ENCODE data around the gene ASCL1.

ASCL1 gene

DNA sequence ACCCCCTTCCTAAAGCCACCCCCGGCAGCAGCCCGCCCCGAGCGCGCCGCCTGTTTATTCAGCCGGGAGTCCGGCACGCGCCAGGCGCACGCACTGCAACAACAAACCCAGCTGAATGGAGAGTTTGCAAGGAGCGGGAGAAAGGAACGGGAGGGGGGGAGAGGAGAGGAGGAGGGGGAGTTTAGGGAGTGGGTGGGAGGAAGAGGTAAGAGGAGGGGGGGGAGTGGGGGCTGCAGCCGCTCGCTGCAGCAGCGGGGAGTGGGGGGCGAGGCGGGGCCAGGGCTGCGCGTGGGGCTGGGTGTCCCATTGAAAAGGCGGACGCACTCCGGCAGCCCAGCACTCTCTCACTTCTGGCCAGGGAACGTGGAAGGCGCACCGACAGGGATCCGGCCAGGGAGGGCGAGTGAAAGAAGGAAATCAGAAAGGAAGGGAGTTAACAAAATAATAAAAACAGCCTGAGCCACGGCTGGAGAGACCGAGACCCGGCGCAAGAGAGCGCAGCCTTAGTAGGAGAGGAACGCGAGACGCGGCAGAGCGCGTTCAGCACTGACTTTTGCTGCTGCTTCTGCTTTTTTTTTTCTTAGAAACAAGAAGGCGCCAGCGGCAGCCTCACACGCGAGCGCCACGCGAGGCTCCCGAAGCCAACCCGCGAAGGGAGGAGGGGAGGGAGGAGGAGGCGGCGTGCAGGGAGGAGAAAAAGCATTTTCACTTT, at the start of gene ASCL1:
TSS of gene ASCL1 (plus strand) at position 336 of the 712 bp plus-strand sequence. CDS start 571 bp downstream, outside the sequence.
- DNase-seq = peak in 1 of 2 experiments; percentile 30

DNA sequence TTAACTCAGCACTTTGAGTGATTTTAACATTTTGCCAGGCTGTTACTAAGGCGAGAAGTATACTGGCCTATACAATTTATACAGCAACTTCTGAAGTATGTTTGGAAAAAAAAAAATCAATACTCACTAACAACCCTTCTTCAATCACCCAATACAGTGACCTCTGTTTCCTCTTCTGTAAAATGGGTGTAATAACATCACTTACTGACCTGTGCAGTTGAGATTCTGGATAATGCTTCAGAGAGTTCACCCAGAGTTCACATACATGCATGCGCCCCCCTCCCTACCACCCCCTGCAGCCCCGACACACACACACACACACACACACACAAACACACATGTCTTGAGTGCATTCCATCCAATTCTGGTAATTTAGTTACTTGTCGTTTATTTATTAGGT, 49.6 kb upstream of the ASCL1 start:
- no peak for DNase-seq

DNA sequence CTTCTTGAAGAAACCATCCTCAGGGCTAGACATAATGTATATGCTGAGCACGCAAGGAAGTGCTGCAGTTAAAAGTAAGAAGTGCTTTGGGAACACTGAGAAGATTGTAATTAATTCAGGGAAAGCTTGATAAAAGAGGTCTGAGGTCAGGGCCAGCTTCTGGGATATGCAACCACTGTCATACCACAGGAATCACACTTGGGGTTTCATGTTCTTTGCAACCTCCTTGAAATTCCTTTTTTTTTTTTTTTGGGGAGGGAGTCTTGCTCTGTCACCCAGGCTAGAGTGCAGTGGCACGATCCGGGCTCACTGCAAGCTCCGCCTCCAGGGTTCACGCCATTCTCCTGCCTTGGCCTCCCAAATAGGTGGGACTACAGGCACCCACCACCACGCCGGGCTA, 47.3 kb upstream of the ASCL1 start:
- no peak for DNase-seq

DNA sequence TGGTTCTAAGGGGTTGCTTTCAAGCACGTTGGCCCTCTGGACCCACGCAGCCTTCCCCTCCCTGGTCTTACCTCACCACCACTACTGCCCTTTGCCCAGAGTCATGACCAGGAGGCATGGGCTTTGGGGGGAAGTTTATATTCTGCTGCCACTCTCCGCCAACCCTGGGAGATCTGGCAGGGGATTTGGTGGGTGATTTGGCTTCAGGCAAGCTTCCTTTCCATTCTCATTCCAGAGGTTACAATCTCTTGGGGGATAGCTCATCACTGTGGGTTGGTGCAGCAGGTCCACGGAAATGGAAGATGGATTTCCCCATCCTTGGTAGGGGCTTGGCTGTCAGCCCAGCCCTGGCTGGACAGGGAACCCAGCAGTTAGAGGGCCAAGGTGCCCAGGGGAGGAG, 46.7 kb upstream of the ASCL1 start:
- DNase-seq = no peak

DNA sequence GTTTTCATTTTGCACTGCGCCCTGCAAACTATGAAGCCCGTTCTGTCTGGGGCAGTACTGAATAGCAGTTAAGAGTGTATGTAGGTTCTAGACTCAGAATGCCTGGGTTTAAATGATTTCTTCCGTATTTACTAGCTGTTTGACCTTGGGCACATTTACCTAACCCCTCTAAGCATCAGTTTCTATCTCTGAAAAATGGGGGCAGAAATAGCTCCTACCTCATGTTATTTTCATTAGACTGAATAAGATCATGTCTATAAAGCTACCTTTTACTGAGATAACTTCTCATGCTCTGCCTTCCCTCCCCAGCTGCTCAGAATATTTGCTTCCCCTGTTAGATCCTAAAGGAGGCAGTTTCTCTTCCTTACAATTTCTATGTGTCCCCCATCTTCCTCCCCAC, 46.2 kb upstream of the ASCL1 start:
- no peak for DNase-seq

DNA sequence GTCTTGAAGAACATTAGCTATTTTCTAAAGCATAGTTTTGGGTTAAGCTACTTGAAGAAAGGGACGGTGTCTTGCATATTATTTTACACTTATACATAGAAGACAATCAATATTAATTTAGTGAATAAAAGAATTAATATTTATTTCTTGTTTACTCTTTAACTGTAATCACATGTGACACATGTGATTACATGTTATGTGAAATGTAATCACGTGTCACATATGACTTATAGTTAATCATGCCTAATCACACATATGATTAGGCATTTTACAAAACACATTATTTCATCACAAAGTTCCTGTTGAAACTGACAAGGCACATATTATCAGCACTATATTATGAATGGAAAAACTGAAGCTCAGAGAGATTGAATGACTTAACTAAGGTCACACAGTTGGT, 45.2 kb upstream of the ASCL1 start:
- no peak for DNase-seq

DNA sequence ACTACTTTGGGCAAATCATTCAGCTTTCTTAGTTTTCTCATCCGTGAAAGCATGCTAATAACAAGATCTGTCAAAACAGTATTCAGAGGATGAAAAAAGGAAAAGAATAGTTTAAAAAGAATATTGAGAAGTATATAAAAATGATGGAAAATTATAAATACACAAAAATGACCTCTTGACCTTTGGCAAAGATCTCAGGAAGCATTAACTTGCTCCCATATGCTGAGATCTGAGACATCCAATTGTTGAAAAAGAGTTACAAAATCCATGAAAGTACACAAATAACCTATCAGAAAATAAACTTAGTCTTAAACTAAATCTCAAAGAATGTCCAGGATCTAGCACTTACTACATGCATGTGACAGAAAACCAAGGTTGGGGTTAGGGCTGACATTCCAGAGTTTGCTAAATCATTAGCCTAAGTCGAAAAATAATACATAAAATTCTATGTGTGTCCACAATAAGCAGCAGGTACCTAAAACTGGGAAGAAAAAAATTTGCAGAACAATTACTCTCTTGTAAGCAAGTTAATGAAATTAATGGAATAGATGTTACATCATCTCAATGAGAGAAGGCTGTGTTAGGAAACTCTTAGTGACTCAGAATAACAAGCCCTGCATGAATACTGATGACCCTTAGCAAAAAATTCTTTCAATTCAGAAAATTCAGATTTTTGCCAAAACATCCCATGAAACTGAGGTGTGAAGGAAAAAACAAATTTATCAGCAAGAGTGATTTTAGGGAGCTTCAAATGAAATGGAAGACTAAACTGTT, 43.8 kb upstream of the ASCL1 start:
- DNase-seq = no peak

DNA sequence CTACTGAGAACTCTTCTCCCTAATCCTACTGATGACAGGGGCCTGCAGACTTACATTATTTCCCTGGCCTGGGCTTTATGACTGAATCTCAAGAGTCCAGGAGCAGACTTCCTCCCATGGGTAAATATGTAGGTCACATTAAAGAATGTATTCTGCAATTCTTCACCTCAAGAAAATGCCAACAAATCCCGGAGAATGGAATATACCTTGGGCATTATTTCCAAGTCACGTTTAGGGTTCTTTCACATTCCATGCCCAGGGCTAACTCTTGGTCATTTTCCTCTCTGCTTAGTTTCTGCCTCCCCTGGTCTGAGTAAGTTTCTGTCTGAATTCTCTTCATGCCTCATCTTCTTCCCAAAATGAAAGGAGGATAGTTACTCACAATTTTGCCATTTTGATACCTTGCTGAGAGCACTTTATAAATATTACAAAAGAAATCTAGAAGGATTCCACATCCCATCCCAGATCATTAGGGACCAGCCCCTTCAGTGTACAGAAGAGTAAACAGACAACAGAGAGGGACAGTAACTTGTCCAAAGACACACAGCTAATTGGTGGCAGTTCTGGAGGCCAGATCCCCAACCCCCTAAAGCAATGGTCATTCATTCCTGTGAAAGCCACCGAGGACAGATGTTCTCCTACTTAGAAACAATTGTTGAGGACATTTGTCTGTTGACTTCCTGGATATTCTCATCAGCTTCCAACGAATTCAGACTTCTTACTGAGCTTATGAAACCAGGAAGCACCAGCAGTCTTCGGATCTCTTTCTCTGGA, 41.0 kb upstream of the ASCL1 start:
- no peak for DNase-seq

DNA sequence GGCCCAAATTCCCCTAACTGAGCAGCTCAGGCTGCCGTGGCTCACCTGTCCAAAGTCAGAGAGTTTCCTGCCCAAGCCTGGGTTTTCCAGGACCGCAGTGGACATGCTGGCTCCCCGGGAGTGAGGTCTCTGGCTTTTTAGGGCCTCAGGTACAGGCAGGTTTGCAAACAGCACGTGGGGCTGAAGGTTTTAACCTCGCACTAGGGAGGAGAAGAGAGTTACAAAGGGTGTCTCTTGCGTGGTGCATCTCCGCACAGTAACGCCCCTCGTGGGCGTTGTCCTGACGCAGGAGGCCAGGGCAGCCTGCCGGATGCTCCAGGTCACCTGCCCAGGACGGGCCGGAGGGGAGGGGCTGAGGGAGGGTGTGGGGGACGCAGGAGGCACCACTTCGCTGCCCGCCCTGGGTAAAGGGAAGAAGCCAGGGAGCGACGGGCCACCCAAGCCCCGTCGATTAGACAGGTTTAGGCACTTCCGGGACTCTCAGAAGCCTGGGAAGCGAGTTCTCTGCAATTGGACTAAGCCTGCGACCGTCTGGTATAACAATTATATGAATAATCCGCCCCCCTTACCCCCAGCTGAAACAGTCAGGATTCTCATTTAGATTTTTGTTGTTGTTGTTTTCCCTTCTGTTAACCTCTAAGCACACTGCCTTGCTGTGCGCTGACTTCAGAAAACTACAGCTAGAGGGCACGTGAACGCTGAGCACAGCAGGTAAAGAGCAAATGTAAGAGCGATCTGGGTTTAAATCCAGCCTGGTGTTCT, 40.3 kb upstream of the ASCL1 start, which contains the start of gene PAH:
TSS of gene PAH (minus strand) at position 219 of the 762 bp plus-strand sequence. CDS start at position 105, 114 bp downstream.
- peak in 1 of 2 experiments; percentile 21 for DNase-seq

DNA sequence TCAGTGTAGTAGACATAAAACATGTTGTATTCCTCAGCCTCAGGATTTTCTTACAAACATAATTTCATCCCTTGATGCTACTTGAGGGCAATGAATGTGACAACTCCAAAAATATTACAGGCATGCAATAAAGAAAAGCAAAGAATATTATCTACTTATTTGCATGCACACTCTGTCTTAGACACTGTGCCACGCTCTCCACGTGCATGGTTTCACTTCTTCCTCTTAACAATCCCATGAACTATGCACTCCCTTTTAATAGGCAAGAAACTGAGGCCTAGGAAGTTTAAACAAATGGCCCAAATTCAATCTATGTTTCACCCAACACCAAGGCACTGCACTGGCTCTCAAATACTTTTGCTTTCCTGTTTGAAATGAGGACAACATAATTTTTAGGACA, 38.6 kb upstream of the ASCL1 start:
- DNase-seq = no peak

DNA sequence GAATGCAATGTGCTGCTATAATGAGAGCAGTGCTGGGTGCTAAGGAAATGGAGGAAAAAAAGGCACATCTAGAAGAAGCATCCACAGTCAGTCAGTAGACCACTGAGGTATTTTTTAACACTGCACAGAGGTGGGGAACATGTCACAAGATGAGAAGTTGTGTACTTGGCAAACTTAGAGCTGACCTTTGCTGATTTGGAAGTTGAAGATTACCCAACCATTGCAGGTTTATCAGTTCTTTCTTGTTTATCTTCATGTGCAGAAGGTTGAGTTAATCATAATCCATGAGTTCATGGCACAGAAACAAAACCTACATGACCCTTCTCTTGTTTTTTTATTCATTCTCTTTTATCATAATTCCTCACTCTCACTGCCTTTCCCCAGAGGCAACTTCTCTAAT, 37.2 kb upstream of the ASCL1 start:
- DNase-seq = no peak

DNA sequence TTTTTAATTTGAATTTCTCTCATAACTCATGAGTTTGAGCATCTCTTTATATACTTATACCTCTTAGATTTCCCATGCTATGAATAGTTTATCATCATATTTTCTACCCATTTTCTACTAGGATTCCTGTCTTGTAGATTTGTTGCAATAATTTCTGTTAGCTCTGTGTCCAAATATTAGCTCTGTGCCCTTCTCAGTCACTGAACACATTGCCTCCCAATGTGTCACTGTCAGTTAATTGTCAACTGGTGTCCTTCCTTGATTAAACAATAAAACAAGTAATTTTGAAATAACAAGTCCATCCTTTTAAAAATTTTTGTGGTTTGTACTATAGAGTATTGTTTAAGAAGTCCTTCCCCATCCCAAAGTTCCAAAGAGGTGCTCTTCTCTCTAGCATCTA, 36.2 kb upstream of the ASCL1 start:
- DNase-seq = no peak

DNA sequence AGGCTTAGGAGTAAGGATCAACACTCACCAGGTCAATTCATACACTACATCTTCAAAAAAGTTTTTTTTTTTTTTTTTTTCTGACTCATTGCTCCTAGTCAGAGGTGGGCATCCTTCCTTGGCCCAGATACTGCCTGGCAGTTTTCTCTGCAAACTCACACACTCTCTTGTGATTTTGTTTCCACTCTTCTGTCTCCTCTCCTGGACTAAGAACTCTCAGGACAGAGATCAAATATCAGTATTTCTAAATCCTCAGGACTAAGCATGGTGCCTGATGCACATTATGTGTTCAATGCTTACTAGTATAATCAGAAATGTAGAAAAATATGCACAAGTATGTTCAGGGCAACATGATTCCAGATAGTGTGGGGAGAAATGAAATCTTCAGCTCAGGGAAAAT, 30.3 kb upstream of the ASCL1 start:
- no peak for DNase-seq

DNA sequence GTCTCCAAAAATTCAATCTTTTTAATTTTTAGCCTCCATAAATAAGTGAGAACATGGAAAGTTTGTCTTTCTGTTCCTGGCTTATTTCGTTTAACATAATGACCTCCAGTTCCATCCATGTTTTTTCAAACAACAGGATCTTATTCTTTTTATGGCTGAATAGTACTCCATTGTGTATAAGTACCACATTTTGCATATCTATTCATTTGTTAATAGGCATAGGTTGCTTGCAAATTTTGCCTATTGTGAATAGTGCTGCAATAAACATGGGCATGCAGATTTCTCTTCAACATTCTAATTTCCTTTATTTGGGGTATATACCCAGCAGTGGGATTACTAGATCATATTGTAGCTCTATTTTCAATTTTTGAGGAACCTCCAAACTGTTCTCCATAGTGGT, 24.3 kb upstream of the ASCL1 start:
- DNase-seq = no peak

DNA sequence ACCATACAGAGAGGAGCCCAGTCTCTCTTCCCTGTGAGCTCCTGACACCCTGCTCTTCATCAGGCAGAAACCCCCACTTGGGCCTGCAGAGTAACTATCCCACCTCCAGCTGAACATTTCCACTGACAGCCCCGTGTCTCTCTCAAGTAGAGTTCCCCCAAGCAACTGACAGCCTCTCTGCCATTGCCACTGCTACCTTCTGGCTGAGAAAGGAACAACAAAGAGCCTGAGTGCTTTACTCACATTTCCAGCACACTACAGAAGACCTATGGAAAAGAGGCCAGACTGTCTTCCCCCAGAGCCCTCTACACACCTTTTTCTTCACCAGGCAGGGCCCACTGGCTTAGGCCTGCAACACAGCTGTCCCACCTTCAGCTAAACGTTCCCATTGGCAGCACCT, 18.4 kb upstream of the ASCL1 start:
- no peak for DNase-seq

DNA sequence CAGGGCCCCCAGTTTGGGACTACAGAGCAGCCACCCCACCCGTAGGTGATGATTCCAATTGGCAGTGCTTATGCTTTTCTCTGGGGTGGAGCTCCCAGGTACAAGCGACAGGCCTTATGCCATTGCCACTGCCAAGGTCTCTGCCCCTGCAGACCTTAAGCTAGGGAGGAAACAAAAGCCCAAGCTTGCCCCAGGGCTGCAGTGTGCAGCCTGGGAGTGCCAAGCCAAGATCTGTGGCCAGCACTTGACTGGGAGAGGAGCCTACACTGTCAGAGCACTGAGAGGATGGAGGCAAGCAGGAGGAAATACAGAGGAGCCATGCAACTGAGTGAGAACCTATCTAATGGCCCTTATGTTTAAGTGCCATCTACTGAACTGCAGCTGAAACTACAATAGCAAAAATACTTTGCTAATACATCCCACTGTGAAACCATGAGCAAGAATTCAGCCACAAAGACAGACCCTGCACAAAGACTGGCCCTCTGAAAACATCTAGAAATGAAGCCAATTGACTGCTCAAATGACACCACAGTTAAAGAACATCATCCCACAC, 17.7 kb upstream of the ASCL1 start:
- no peak for DNase-seq

DNA sequence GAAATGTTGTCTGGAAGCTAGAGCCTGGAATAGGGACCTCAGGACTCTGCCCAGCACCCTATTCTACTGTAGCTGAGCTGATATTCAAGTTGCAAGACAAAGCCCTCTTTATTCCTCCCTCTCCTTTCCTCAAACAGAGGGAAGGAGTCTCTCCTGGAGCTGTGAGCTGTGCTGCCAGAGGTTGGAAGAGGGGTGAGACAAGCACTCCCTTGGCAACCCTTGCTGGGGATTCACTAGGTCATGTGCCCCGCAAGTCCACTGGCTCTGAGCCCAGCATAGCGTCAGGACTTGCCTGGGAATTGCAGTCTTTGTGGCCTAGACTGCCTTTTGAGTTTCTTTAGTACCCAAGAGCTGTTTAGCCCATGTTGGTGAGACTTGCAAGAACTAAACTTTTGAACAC, 11.4 kb upstream of the ASCL1 start:
- no peak for DNase-seq

DNA sequence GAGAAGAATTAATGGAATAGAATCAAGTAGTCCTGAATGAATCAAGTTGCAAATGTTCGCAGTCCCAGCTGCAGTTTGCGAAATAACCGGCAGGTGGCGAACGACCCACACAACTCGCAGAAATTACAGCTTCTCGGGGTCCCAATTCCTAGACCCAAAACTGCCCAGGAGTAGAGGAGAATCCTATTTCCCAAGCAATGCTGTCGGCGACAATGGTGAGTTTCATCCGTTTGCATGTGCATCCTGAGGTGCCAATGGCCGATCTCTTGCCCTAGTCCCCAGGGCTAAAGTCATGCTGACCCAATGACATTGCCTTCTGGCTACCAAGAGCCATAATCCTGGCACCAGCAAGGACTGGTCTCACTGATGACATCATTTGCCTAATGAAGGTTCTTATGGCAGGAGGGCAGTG, 8.5 kb upstream of the ASCL1 start:
- DNase-seq = peak; percentile 41 to 72

DNA sequence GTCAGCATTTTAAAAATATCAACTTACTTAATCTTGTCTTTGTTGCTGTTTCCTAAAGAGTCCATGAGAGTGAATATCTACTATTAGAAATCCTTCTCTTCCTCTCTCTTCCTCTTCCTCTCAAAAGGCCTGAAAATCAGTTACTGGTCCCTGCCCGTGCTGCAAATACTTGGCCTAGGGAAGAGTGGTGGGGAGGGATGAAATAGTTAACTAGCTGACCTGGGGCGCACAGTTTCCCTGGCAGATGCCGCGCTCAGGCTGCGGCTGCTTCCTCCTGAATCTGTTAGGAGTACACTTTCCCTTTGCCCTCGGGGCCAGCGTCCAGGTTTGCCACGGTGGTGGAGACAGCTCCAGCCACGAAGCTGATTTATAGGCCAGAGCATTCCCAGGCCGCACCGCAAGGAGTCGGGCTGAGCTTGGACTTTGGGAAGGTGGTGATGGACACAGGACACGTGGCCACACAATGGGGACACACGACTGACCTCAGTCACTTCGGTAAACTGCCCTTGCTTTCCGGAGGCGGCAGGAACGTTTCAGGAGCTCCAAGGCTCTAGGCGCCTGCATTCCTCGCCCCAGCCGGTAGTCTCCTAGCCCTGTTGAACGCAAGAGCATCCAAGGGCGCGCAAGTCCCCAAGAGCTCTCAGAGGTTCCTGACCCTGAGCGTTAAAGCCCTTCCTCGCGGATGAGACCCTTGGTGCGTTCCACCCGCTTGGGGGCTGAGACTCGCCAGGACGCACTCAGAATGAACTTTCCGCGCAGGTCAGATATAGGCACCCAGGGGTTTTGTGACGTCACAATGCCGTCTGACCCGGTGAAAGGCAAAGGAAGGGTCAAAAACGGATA, 7.1 kb upstream of the ASCL1 start:
- DNase-seq = peak in 1 of 2 experiments; percentile 41

DNA sequence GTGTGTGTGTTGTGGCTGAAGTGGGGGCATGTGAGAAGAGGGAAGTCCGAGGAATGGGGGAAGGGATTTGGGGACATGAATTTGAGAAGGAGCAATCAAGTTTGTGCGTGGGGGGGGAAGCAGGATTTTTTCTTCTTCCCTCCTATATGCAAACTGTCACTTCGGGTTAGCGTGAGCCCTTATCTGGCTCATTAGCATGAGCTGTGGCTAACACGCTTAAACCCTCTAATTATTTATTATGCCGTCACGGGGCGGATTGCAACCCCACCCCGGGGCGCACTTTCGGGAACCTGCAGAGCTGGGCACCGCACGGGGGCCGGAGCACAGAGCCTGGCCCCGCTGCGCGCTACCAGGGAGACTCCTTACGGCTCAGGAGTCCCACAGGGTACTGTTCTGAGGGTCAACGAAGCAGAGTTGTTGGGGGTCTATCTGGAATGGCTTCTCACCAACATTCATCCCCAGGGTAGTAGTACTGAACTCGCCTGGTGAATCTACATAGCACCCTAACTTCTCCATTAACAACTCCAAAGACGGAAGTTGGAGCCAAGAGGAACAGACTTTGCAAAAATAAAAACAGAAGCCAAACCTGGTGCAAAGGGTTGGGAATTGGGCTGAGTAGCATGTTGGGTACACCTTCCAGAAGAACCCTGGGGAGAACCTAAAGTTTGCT, 6.4 kb upstream of the ASCL1 start:
- DNase-seq = peak in 1 of 2 experiments; percentile 3

DNA sequence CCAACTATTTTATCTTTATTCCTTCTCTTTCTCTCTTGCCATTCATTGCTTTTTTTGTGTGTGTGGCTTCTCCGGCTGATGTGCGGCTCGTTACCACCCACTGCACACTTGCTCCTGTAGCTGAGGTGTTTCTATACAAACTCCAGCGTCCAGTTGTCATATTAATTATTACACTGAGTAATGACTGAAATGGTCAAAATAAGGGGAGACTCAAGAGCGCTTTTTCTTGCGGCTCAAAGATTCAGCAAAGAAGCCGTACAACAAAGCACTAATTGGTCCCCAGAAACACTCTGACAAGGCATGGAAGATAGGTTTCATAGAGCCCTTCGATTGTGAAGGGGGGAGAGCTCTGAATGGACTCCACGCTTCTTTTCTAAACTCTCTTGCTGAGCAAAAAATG, 5.6 kb upstream of the ASCL1 start:
- DNase-seq = no peak

All from NCI-H524 (cell line).